Measurements from ENCODE around the gene C1orf74.

Gene C1orf74

GRCh38 chr1:209817691-209818090 lies 33.3 kb upstream of the C1orf74 start:
- TF ChIP-seq, protein P1, sequence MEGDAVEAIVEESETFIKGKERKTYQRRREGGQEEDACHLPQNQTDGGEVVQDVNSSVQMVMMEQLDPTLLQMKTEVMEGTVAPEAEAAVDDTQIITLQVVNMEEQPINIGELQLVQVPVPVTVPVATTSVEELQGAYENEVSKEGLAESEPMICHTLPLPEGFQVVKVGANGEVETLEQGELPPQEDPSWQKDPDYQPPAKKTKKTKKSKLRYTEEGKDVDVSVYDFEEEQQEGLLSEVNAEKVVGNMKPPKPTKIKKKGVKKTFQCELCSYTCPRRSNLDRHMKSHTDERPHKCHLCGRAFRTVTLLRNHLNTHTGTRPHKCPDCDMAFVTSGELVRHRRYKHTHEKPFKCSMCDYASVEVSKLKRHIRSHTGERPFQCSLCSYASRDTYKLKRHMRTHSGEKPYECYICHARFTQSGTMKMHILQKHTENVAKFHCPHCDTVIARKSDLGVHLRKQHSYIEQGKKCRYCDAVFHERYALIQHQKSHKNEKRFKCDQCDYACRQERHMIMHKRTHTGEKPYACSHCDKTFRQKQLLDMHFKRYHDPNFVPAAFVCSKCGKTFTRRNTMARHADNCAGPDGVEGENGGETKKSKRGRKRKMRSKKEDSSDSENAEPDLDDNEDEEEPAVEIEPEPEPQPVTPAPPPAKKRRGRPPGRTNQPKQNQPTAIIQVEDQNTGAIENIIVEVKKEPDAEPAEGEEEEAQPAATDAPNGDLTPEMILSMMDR (IDR thresholded peaks at IDR 0.05; ENCODE audit: insufficient read depth, low read length, poor library complexity, severe bottlenecking): no peak

GRCh38 chr1:209816923-209817322 lies 32.6 kb upstream of the C1orf74 start:
- H3K4me3 ChIP-seq (replicated peaks; ENCODE audit: low read depth, low read length): no peak overlapping the region
- H3K27me3 ChIP-seq (replicated peaks; ENCODE audit: control insufficient read depth, insufficient read depth, low read length): no peaks in the 10 kb centered on the region
- H3K36me3 ChIP-seq (ENCODE audit: control insufficient read depth, insufficient read depth, low read length): no peaks in the 10 kb centered on the region
- TF ChIP-seq, protein P1 (IDR thresholded peaks at IDR 0.05; ENCODE audit: insufficient read depth, low read length, poor library complexity, severe bottlenecking): no peak
- no peak for DNase-seq (ENCODE audit: extremely low read depth, insufficient read length)

More at GRCh38 chr1:209817691-209818090, 33.3 kb upstream of the C1orf74 start:
- Histone ChIP-seq H3K4me3 (replicated peaks; ENCODE audit: low read depth, low read length) (no peak overlapping the region), H3K27me3 (replicated peaks; ENCODE audit: control insufficient read depth, insufficient read depth, low read length) (no peaks in the 10 kb centered on the region), H3K36me3 (ENCODE audit: control insufficient read depth, insufficient read depth, low read length) (no peaks in the 10 kb centered on the region)
- no peak for DNase-seq (ENCODE audit: extremely low read depth, insufficient read length)

DNA sequence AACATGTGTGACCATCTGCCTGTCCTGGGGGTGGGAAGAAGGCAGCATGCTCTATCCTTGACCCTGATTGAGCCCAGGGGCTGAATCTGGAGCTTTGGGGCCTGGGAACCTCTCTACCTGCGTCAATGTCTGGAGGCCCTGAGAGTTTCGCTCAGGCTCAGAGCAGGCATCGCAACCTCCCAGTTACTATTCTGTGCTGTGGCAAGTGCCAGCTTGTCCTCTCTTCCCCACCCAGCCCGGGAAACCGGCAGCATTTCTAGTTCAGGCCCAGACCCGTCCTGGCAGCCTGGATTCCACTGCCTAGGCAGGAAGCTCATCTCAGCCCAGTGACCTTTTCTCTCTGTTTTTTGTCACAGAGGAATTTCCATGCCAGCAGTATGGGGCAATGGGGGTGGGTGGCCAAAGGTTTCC lies 31.6 kb upstream of the C1orf74 start:
- Histone ChIP-seq H3K4me3 (replicated peaks; ENCODE audit: low read depth, low read length) (no peak overlapping the region), H3K27me3 (replicated peaks; ENCODE audit: control insufficient read depth, insufficient read depth, low read length) (no peaks in the 10 kb centered on the region), H3K36me3 (ENCODE audit: control insufficient read depth, insufficient read depth, low read length) (no peaks in the 10 kb centered on the region)
- no peak for DNase-seq (ENCODE audit: extremely low read depth, insufficient read length)
- TF ChIP-seq, protein P1 (IDR thresholded peaks at IDR 0.05; ENCODE audit: insufficient read depth, low read length, poor library complexity, severe bottlenecking): no peak

GRCh38 chr1:209815490-209815889 lies 31.1 kb upstream of the C1orf74 start:
- Histone ChIP-seq H3K36me3 (ENCODE audit: control insufficient read depth, insufficient read depth, low read length) (no peaks in the 10 kb centered on the region), H3K4me3 (replicated peaks; ENCODE audit: low read depth, low read length) (no peak overlapping the region), H3K27me3 (replicated peaks; ENCODE audit: control insufficient read depth, insufficient read depth, low read length) (no peaks in the 10 kb centered on the region)
- no peak for DNase-seq (ENCODE audit: extremely low read depth, insufficient read length)
- TF ChIP-seq, protein P1 (IDR thresholded peaks at IDR 0.05; ENCODE audit: insufficient read depth, low read length, poor library complexity, severe bottlenecking): no peak

- TF ChIP-seq, protein P1 (IDR thresholded peaks at IDR 0.05; ENCODE audit: insufficient read depth, low read length, poor library complexity, severe bottlenecking): no peak
- Histone ChIP-seq H3K36me3 (ENCODE audit: control insufficient read depth, insufficient read depth, low read length) (no peaks in the 10 kb centered on the region), H3K4me3 (replicated peaks; ENCODE audit: low read depth, low read length) (no peak overlapping the region), H3K27me3 (replicated peaks; ENCODE audit: control insufficient read depth, insufficient read depth, low read length) (no peaks in the 10 kb centered on the region)
- DNase-seq (ENCODE audit: extremely low read depth, insufficient read length): no peak
Measured at GRCh38 chr1:209813902-209814301, 29.5 kb upstream of the C1orf74 start.

DNA sequence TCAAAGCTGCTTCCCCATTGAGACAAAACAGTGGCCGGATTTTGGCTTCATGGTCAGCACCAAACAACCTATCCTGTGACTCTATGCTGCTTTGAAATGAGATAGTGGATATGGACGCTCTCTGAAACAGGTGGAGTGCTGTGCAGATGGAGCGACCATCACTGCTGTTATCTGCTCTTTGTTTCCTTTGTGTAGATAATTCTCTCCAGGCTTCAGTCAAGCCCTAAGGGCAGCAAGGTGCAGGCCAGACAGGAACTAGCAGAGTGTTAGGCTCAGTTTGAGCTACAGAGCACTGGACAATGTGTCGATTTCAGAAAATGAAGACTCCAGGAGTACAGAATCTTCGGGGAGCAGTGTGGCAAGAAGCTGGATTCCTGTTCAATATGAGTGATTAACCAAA lies 26.4 kb upstream of the C1orf74 start:
- TF ChIP-seq, protein P1 (IDR thresholded peaks at IDR 0.05; ENCODE audit: insufficient read depth, low read length, poor library complexity, severe bottlenecking): no peak
- DNase-seq (ENCODE audit: extremely low read depth, insufficient read length): no peak
- no peaks in the 10 kb centered on the region for H3K36me3 ChIP-seq (ENCODE audit: control insufficient read depth, insufficient read depth, low read length)
- H3K27me3 ChIP-seq (replicated peaks; ENCODE audit: control insufficient read depth, insufficient read depth, low read length): no peaks in the 10 kb centered on the region
- H3K4me3 ChIP-seq (replicated peaks; ENCODE audit: low read depth, low read length): no peak overlapping the region

Measured in GM06990 (cell line).